Loucy (cell line): Measurements from ENCODE around the gene IQSEC1.

Experiments used
- EZH2phosphoT487 ChIP-seq: fragments of 200-600 bp; IDR thresholded peaks from 2 replicates; pipeline ENCODE4 v1.6.1; 2018; ENCODE audit warnings: antibody characterized with exemption, mild to moderate bottlenecking, moderate library complexity, borderline replicate concordance
- TF ChIP-seq, protein P1 (sequence below): fragments of 200-600 bp; sonication (generic); conservative IDR thresholded peaks from 2 replicates; pipeline ENCODE4 v1.5.1; 2014; ENCODE audit warnings: mild to moderate bottlenecking, antibody characterized with exemption, low read length

DNA sequence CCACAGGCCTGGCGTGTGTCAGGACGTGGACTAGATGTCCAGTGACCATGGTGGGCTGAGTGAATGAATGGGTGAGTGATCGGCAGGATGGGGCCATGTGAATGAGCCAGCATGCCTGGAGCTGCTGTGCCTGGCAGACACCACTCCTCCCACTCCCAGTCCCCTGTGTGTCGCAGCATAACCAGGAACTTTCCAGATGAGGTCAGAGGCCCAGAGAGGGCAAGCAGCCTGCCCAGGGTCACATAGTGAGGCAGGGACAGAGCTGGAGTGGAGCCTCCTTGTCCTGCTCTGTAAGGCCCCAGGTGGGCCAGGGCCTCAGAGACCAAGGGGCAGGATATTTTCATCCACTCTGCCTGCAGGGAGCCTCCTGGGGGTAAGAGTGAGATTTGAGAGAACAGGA is 6.4 kb downstream of the IQSEC1 start:
- TF ChIP-seq EZH2phosphoT487: no peak
- TF ChIP-seq, protein P1, sequence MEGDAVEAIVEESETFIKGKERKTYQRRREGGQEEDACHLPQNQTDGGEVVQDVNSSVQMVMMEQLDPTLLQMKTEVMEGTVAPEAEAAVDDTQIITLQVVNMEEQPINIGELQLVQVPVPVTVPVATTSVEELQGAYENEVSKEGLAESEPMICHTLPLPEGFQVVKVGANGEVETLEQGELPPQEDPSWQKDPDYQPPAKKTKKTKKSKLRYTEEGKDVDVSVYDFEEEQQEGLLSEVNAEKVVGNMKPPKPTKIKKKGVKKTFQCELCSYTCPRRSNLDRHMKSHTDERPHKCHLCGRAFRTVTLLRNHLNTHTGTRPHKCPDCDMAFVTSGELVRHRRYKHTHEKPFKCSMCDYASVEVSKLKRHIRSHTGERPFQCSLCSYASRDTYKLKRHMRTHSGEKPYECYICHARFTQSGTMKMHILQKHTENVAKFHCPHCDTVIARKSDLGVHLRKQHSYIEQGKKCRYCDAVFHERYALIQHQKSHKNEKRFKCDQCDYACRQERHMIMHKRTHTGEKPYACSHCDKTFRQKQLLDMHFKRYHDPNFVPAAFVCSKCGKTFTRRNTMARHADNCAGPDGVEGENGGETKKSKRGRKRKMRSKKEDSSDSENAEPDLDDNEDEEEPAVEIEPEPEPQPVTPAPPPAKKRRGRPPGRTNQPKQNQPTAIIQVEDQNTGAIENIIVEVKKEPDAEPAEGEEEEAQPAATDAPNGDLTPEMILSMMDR: no peak
